Brain pericyte (primary cell): ENCODE data around the gene PARD3B.

ENCODE experiments used
- DNase-seq: peaks from one replicate; pipeline ENCODE4 v3.0.0-alpha.2; 2012; ENCODE audit warnings: low read depth, low spot score

Gene PARD3B

DNA sequence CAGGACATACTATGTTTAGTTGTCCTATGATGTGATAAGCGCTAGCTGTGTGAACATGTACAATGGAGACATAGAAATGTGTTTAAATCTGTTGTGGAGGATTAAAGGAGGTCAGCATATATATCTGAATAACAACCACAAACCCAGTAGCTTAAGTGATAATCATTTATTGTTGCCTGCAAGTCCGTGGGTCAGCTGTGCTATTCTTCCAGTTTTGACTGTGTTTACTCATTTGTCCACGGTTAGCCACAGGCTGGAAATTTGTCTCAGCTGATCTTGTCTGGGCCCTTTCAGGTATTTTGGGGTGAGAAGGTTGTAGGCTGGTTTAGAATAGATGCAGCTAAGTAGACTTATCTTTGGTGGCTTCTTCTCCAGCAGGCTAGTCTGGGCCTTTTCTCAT is 110.4 kb downstream of the PARD3B start:
- no peak for DNase-seq

DNA sequence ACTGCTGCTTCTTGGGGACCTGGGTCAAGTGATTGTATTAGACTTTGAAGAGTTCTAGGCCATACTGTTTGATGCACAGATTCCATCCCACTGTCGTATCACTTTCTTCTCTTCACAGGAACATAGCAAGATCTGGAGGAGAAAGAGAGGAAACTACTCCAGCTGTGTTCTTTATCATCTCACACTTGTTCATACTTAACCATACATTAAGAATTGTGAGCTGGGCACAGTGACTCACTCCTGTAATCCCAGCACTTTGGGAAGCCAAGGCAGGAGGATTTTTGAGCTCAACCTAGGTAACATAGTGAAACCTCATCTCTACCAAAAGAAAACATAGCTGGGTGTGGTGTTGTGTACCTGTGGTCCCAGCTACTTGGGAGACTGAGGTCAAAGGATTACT is 111.7 kb downstream of the PARD3B start:
- no peak for DNase-seq

DNA sequence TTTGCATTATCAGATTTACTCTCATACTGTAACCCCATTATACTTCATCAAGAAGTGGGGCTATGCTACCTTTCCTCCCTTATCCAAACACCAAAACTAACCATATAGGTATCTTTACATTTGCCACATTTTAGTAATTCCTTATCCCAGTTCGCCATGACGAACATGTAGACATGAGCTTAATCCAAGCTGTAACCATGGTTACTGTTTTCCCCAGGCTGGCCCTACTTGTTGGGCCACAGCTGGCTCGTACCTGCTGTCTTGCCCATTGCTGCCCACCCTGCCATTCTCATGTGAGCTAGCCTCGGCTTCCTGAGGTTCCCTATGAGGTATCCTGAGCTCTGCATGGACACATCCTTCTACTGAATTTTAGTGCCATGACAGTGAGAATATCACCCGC is 117.7 kb downstream of the PARD3B start:
- DNase-seq = no peak

DNA sequence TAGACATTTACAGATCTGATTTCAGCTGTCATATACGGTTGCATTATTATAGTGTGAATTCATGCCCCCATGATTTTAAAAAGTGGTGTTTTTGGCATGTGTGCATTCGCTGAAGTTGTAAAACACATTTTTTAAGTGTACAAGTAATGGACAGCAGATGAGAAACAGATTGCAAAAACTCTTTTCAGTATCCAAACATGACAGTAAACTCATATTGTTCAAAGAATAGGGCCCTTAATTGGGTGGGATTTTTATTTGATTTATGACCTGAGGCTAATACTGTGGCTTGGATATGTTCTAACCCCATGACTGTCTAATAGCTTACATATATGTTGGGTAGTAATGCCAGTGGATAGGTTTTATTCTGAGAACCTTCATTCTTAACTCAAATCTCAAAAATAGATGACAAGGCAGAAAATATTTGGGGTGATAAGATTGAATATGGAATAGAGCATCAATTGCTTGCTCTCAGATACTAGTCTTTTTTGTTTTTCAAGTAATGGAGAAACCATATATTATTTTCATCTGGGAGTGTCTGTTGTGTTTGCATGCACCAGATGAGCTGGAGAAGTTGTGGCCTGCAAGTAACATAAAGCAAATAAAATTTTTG is 118.6 kb downstream of the PARD3B start:
- no peak for DNase-seq

DNA sequence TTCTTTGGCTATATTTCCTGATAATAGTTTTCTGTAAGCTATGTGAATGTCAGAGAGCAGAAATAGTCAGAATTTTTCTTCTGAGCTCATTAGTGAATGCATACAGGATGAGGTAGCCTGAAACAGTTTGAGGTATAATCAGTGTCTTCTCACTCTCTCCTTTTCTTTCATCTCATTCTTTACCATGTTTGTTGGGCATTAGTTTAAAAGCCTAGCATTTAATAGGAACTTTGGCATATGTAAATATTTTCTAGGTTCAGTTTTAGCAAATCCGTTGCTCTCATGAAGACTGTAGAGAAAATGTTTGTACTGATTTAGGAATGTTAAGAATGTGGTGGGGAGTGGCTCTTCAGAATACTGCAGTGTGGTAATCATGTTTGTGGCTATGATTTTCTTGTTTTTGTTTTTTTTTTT is 119.4 kb downstream of the PARD3B start:
- no peak for DNase-seq

DNA sequence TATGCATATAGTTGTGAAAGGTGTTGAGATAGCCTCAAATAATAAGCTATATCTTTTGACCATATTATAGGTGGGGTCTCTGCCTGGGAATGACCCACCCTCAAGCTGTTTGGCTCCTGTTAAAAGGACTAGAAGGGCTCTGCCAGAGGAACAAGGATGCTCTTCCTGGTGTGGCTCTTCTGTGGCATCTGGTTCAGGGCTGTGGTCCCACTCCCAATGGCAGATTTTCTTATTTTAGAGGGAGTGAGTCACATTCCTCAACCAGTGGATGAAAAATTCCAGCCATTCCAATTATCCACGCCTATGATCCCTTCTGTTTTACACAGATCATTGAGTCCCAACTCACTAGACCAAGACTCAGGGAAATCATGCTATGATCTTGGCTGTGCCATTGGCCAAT is 119.9 kb downstream of the PARD3B start:
- DNase-seq = no peak

DNA sequence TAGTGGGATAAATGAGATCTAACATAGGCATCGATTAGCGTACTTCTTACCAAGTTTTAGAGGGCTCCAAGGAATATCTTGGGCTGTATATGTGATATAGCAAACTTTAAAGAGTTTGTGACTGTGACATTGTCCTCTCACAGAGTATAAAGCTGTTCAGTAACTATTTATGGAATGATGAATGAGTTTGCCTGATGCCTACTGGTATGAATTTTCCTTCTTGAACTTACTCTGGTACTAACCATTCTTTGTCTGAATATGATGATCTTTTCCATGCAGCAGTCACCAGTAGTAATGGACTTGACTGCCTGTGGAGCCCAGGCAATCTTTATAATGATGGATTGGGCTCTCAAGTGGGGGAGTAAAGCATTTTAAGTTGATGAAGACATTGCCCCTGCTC is 120.5 kb downstream of the PARD3B start:
- DNase-seq = no peak

DNA sequence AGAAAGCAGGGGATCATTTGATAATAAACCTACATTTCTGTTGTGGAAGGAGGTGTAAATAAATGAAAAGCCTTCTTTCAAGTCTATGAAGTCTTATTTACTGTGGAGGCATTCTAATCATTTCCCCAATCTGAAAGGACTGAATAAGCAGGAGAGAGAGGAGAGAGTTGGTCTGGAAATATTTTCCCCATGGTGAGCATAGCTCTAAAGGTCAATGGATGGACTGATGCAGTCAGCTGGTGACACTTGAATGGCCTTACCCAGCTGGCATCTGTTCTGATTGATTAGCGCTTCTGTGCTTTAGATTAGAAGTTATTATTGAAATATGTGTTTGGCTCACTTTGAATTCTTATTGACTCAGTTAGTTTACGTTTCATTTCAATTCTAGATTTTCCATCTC is 122.7 kb downstream of the PARD3B start:
- no peak for DNase-seq

DNA sequence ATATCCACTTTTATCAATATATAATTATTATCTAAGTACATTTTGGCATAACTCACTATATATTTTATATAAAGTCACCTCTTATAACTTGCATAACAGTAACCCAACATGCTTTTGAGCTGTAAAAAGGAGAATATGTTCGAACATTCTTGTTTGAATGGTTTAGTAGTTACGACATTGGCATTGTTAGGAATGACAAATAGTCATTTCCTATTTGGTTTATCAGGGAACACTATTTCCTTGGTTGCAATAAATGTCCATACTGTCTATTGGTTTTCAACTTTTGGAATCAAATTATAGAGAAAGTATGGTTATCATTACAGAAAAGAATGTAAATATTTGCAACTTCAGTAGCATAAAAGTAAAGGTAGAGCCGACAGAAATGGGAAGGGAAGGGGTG is 124.1 kb downstream of the PARD3B start:
- DNase-seq = no peak

DNA sequence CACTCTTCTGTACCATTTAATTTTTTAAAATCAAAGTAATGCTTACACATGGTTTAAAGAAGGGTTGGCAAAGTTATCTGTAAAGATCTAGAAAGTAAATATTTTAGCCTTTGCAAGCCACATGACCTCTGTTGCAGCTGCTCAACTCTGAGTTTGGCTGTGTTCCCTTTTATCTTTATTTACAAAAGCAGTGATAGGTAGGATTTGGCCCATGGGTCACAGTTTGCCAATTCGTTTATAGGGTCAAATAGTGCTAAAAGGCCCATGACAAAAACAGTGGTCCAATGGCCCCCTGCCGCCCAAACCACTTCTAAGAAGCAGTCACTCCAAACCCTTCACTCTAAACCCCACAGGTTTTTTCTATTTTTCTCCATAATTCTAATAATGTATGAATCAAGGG is 124.8 kb downstream of the PARD3B start:
- DNase-seq = no peak

DNA sequence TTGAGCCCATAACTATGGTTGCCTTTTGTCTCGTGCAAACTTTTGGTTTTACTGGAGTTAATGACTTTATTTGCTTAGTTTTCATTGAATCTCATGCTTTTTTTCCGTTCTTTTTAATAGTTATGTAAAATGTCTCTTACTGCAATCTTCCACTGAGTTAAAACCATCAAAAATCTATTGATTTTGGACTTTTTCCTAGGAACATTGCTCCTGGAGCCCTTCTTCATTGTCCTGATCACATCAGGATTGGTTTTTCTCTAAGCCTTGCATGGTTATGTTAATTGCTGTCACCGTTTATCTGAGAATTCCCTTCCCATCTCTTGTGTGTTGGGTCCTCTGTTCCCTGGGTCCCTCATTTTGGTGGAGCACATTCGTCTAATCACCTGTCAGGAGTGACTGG is 125.5 kb downstream of the PARD3B start:
- DNase-seq = no peak

DNA sequence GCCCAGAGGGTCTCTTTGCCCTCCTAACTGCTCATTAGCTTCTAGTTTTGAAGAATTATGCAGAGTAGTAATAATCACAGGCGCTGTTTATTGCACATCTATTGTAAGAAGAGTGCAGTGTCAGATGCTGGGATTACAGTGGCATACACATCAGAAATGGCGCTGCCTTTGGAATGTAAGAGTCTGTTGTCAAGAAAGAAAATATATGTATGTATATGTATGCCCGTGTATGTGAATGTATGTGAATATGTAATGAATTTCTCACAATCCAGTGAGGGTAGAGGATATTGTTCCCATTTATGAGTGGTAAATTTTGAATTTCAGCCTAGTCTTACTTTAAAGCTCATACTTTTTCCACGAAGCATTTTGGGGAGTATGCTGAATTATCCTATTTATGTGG is 127.5 kb downstream of the PARD3B start:
- no peak for DNase-seq

DNA sequence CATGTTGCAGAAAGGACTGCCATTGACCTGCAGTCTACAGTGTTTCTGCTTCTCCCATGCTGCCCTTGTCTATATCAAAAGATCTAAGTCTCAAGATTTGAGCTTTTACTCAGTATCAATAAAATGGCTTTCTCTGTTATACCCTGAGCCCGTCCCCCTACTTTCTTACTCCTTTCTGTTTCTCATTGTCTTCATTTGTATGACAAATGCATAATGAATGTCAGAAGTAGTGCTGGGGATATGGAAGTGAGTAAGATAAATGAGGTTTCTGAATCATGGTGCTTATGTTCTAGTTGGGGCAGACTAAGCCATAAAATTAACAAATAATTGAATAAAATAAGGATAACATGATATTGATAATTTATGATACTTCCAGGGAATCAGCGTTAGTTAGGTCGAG is 128.6 kb downstream of the PARD3B start:
- DNase-seq = no peak

DNA sequence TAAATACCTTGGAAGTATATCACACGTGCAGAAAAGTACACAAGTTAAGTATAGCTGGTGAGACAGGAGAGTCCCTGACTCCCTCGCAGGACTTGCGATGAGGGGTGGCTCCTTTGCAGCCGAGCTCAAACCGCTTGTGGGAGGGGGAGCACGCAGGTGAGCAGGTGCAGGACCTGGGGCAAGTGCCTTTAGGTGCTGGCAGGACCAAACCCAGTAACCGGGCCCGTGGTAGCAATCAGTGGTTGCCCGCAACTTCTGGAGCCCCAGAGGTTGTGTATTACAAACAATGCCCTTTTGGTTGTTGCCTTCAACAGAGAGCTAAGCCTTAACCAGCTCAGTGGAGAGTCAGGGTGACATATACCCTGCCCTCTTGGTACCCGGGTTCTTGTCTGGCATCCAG is 132.8 kb downstream of the PARD3B start:
- DNase-seq = no peak

DNA sequence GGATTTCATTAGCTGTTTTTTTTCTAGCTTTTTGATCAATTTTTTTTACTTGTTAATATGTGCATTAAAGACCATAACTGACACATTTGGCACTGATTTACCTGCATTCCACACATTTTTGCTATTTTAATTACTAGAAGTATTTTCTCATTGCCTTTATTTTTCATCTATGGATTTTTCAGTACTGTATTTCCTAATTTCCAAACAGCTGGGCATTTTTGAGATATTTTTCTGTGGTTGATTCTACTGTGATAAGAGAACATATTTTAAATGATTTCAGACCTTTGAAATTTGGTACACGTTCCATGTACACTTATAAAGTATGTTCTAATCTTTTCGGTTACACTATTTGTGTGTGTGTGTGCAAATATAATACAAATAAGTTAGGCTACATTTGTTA is 135.3 kb downstream of the PARD3B start:
- no peak for DNase-seq

DNA sequence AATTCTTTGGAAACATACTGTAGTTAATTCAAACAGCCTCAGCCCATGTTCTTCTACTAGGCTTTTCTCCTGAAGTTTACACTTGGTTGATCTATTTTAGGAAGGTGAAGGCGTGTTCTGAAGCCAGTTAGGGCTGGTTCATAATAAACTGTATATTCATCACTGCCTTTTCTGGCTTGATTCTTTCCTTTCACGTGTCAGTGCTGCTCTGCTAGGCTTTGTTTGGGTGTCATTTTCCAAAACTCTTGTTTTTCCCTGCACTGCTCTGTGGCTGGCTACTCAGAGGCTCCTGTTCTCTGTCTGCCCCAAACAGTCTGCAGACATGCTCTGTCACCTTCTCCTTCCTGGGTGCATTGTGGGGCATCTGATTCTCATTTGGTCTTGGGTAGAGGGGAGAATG is 136.1 kb downstream of the PARD3B start:
- DNase-seq = no peak

DNA sequence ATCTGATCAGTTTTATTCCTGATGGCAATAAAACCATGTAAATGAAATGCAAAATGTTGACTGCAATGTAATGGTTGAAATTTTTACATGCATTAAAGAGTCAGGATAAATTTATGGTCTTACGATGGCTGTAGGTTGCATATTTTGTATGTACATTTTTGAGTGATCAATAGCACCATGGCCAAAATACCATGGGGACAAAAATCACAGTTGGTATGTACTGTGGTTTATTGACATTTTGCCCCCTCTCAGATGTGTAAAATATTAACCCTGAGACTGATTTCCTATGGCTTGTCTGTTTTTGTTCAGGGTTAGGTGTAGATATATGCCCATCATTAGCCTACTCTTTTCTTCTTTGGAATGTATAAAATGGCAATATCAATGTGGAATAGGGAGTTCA is 138.1 kb downstream of the PARD3B start:
- DNase-seq = no peak

DNA sequence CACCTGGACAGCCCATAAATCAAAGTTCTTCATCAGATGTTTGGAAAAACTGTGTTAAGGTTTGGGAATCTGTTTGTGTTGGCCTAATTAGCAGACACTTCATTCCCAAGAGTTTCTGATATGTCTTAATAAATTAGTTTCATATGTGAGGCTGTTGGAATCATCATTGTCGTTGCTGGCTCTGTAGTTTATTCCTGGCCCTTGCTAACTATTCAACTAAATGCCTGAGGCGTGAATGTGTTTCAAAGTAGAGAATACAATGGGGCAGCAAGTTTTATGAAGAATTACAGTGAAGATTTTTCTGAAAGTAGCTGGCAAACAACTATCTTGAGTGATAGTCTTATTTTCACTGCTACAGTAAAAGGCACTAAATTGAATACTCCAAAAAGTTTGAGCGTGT is 141.1 kb downstream of the PARD3B start:
- DNase-seq = no peak

DNA sequence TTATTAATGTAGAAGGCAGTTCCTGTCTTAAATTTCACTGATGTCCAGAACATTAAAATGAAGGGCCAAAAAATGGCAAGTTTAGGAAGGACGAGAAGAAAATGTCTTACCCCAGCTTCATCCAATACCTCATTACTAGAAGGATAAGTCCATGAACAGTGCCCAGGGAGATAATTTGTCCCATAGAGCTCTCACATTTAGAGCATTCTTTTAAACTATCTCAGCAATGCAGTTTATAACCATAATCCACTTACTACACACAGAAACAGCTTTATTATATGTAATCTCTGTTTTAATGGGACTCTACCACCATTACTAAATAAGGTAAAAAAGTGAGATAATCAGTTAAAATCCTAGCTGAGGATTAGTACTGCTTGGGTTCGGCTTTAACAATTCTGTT is 142.5 kb downstream of the PARD3B start:
- no peak for DNase-seq

DNA sequence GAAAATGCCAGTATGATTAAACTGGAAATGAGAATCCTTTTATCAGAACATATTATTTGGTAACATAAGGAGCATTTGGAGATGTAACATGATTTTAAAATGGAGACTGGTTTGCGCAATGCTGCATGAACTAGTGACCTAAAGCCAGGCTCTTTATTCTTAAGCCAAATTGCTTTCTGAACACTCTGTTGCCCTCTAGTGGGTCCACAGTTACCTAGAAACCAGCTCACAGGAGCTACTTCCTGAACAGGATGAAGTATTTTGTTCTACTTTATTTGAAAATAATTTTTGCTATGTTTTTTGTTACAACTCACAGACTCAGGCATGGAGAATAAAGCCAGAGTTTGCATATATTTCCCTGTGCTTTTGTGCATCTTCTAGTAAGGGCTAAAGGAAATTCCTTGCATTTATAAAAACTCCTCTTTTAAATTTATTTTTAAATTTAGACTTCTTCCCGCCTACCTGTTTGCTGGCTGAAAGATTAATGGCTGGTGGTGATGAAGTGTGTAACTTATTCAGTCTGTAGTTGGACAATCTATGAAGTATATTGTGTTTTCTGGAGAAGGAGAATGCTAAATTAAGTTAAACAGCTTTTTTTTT is 146.7 kb downstream of the PARD3B start:
- DNase-seq = peak; percentile 56

DNA sequence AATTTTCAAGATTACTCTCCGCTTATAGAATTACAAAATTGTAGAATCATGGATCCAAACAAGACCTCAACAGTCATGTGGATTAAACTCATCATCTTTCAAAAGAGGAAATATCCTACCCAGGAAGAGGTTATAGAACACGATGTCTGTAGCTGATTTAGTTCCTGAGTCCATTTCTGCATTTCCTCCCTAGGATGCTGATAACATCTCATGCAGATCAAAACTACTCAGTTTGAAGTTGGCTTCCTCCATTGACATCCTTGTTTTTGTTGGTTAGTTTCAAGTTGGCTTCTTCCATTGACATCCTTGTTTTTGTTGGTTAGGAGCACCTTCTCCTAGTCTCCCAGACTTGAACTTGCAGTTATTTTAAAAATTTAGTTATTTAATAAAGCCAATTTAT is 147.5 kb downstream of the PARD3B start:
- no peak for DNase-seq

DNA sequence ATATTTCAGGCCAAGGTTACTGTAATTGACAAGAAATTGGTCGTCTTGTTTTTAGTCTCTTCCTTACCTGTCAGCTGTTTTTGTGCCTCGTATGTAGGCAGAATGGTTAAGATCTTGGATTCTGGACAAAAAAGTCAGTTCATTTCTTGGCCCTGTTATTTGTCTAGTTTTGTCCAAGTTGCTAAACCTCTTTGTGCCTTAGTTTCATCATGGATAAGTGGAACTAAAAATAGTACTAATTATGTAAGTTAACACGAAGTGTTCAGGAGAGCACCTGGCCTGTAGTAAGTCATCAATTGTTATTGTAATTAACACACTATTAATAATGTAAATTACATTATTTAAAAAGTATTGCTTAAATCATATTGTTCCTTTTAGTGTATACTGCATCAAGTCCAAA is 148.0 kb downstream of the PARD3B start:
- DNase-seq = no peak

DNA sequence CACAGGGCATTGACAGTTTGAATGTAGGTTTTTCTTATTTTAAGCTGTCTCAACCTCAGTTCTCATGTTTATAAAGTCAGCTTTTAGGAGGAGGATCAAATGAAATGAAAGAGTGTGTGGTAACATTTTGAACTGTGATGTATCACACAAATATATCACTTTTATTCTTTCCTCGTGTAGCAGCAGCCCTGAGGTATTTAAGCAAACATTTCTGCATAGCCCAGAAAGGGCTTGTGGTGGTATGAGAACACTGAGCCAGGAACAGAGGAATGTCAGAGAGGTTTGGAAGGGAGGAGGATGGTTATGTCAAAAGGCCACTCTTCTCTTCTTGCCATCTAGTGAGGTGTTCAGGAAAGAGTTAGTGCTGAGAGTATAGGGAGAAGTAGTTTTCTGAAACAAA is 150.2 kb downstream of the PARD3B start:
- no peak for DNase-seq

DNA sequence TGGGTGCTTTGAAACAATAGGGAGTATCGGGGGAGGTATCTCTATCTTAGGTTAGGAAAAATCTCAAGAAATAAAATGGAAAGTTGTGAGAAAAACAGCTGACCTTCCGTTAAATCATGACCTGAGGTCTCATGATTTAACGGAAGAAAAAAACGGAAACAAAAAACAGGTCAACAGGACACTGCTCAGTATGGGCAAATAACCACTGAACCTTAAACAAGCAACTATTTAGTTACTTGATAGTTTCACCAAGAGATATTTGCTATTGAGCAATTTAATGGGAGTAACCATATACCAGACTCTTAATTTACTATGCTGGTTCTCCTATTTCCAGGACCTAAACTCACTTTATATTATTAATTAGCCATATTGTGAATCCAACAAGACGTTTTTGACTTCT is 150.8 kb downstream of the PARD3B start:
- DNase-seq = no peak
